Stimulated activated effector memory CD8-positive, alpha-beta T cell treated with anti-CD3 and anti-CD28 coated beads, Interleukin-12 subunit alpha, Interleukin-12 subunit beta, amount 100 ng/mL, for 72 hours (primary cell): ENCODE measurements around the gene PARP15.
"Not testable (repeated sequence)": the region's sequence is repeated elsewhere in the genome, so short reads cannot be mapped to it uniquely, and the experiment has no call there.

Experiments used
- ATAC-seq: fragments of 150-1000 bp; cut with Tn5 transposase; 2 replicates; pipeline ENCODE4 v1.10.0; 2021
- DNase-seq, 2 donors: peaks; one replicate each; pipeline ENCODE4 v3.0.0; 2021 to 2022; ENCODE audit warnings: low spot score in 2 of 2
- H3K27ac Mint-ChIP-seq: one replicate; pipeline ENCODE4 v1.8.0; 2022; ENCODE audit warnings: mild to moderate bottlenecking, mixed read lengths
- H3K36me3 Mint-ChIP-seq: one replicate; pipeline ENCODE4 v1.8.0; 2022; ENCODE audit warnings: mild to moderate bottlenecking, mixed read lengths
- H3K4me1 Mint-ChIP-seq: one replicate; pipeline ENCODE4 v1.8.0; 2022; ENCODE audit warnings: mixed read lengths
- H3K4me3 Mint-ChIP-seq: one replicate; pipeline ENCODE4 v1.8.0; 2022; ENCODE audit warnings: mild to moderate bottlenecking, mixed read lengths
- H3K9me3 Mint-ChIP-seq: one replicate; pipeline ENCODE4 v1.8.0; 2022; ENCODE audit warnings: mixed read lengths

PARP15 gene

DNA sequence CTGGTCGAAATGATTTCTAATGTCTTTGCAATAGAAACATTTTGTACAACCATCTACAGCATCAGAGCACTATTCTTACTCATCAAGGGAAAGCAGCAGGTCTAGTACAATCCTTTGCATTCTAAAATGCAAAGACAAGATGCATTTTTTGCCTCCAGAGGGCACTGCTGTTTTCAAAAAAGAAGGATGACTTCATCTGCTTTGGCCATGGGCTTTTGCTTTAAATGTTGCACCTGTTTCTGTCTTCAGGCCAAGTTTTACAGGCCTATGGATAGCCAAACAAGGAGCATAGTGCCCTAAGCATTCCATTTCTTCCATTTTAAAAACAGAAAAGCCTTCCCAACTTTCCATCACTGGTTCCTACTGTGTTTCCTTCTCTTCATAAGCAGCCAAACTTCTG is 16.8 kb upstream of the PARP15 start:
- peak; percentile 38 to 76 for DNase-seq
- Mint-ChIP-seq H3K4me3 (no peak overlapping the region), H3K36me3 (peaks cover 60% of the 10 kb centered on the region), H3K9me3 (no peaks in the 10 kb centered on the region), H3K27ac (peak overlapping the region; percentile 80), H3K4me1 (peaks cover 56% of the 10 kb centered on the region)
- peak; percentile 62 for ATAC-seq

DNA sequence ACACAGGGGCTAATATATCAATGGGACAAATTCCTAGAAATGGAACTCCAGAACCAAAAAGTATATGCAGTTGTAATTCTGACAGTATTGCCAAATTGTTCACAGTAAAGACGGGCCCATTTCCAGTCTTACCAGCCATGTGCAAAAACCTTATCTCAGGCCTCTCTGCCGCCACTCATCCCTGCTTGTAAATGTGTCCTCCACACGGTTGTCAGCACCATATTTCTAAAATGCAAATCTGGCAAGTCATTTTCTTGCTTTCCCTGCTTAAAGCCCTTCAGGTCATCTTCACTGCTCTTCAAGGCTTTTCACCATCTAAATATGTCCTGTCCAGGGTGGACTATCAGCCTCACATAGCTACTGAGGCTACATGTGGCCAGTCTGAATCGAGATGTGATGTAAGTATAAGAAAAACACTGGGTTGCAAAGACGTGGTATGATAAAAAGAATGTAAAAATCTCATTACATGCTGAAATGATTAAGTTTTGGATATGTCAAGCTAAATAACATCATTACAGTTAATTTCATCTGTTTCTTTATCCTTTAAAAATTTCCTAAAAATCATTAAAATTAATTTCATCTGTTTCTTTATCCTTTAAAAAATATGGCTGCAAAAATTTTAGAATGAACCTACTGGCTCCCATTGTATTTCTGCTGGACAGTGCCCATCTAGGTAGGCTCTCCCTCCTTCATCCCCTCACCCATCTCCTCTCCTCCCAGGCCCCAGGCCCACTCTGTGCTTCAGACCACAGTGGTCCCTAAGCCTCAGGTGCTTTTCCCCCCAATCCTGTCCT is 14.3 kb upstream of the PARP15 start:
- H3K36me3 Mint-ChIP-seq, result peaks cover 60% of the 10 kb centered on the region
- peak overlapping the region; percentile 83 for H3K4me3 Mint-ChIP-seq
- no peaks in the 10 kb centered on the region for H3K9me3 Mint-ChIP-seq
- peak overlapping the region; percentile 97 for H3K27ac Mint-ChIP-seq
- H3K4me1 Mint-ChIP-seq, result peaks cover 69% of the 10 kb centered on the region
- no peak for DNase-seq
- ATAC-seq, result no peak

DNA sequence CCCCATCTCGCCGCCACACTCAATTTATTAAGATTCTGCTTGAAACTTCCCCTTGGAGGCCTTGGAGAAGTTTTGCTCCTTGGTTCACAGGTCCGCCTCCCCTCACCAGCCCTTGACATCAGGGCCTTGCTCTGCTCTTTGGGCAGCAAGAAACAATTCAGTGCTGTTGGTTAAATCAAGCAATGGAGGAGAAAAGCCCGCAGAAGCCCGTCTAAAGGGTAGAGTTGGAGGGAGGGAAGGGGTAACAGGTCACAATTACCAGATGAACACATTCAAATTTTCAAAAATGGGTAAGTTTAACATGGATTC is 13.8 kb upstream of the PARP15 start:
- Mint-ChIP-seq H3K27ac (peak overlapping the region; percentile 97), H3K4me1 (peaks cover 75% of the 10 kb centered on the region), H3K36me3 (peaks cover 60% of the 10 kb centered on the region), H3K4me3 (peak overlapping the region; percentile 83), H3K9me3 (no peaks in the 10 kb centered on the region)
- ATAC-seq, result no peak
- no peak for DNase-seq

DNA sequence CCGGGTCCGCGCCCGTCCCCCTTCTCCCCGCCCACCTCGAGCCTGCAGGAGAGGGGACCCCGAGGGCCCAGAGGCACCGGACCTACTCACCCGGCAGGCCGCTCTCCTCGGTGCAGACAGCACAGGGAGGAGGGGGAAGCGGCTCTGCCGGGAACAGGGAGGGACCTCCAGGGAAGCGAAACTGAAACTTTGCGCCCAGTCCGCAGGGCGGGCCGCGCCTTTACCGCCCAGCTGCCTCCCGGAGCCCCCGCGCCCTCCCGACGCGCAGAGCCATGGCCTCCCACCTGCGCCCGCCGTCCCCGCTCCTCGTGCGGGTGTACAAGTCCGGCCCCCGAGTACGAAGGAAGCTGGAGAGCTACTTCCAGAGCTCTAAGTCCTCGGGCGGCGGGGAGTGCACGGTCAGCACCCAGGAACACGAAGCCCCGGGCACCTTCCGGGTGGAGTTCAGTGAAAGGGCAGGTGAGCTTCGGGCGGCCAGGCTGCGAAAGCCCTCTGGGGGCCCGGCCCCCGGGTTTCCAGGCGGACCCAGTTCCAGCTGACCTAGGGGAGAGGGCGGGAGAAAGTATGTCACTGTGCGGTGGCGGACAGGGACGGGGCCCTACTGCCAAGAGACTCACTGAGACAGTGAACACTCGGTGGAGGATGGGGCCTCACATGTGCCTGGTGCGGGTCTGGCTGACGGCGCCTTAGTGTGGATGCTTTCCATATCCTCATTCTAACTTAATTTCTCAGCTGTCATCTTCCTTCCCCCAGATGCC is 13.1 kb upstream of the PARP15 start, which contains the start of the genes DTX3L and PARP9:
Gene DTX3L, plus strand, starts transcription at position 184 of the 758 bp plus-strand sequence. Its CDS starts 89 bp downstream, at position 273.
Gene PARP9, minus strand, starts transcription at position 146 of the 758 bp plus-strand sequence. CDS start 4,680 bp downstream, outside the sequence.
- H3K4me1 Mint-ChIP-seq, result peaks cover 82% of the 10 kb centered on the region
- ATAC-seq (peak; percentile 91), DNase-seq (peak; percentile 62 to 90)
- peak within 1 kb of the TSS; percentile 97 for H3K27ac Mint-ChIP-seq
- peak within 1 kb of the TSS; percentile 83 for H3K4me3 Mint-ChIP-seq
- peaks cover 59% of the 10 kb centered on the region for H3K36me3 Mint-ChIP-seq
- H3K9me3 Mint-ChIP-seq, result no peaks in the 10 kb centered on the region

DNA sequence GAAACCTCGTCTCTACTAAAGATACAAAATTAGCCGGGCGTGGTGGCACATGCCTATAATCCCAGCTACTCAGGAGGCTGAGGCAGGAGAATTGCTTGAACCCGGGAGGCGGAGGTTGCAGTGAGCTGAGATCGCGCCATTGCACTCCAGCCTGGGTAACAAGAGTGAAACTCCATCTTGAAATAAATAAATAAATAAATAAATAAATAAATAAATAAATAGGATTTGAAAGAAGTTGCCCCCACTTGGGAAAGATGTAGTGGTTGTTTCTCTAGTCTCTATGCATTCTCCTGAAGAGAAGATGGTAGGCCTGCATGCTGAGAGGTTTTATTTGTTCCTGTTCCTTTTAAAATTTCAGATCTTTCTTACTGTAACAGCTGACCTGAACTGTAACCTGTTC is 9.3 kb upstream of the PARP15 start:
- Mint-ChIP-seq H3K27ac (peak overlapping the region; percentile 86), H3K36me3 (peaks cover 80% of the 10 kb centered on the region), H3K4me1 (peaks cover 59% of the 10 kb centered on the region)
- not testable (repeated sequence) for H3K9me3 Mint-ChIP-seq, DNase-seq, ATAC-seq, H3K4me3 Mint-ChIP-seq

DNA sequence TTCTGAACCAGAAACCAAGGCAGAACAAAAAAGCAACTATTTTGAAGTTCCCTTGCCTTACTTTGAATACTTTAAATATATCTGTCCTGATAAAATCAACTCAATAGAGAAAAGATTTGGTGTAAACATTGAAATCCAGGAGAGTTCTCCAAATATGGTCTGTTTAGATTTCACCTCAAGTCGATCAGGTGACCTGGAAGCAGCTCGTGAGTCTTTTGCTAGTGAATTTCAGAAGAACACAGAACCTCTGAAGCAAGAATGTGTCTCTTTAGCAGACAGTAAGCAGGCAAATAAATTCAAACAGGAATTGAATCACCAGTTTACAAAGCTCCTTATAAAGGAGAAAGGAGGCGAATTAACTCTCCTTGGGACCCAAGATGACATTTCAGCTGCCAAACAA is 8.7 kb upstream of the PARP15 start:
- no peak for ATAC-seq
- peaks cover 58% of the 10 kb centered on the region for H3K4me1 Mint-ChIP-seq
- no peak for DNase-seq
- peaks cover 86% of the 10 kb centered on the region for H3K36me3 Mint-ChIP-seq
- no peaks in the 10 kb centered on the region for H3K9me3 Mint-ChIP-seq
- H3K4me3 Mint-ChIP-seq, result no peak overlapping the region
- H3K27ac Mint-ChIP-seq, result peak overlapping the region; percentile 86

DNA sequence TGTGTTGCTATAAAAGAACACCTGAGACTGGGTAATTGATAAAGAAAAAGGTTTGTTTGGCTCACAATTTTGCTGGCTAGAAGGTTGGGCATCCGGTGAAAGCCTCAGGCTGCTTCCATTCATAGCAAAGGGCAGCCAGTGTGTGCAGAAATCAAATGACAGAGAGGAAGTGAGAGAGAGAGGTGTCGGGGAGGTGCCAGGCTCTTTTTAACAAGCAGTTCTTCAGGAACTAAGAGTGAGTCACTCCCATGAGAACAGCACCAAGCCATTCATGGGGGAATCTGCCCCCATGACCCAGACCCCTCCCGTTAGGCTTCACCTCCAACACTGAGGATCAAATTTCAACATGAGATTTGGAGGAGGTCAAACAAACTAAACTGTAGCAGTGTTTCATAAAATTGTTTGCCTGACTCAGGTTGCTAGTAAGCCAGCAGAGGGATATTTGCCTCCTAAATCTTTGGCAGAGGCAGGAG is 4.5 kb upstream of the PARP15 start:
- peak in 1 of 2 donors; percentile 58 for DNase-seq
- ATAC-seq, result peak; percentile 73
- no peaks in the 10 kb centered on the region for H3K9me3 Mint-ChIP-seq
- H3K4me3 Mint-ChIP-seq, result no peak overlapping the region
- H3K36me3 Mint-ChIP-seq, result peaks cover 66% of the 10 kb centered on the region
- peak overlapping the region; percentile 15 for H3K27ac Mint-ChIP-seq
- H3K4me1 Mint-ChIP-seq, result peaks cover 55% of the 10 kb centered on the region

DNA sequence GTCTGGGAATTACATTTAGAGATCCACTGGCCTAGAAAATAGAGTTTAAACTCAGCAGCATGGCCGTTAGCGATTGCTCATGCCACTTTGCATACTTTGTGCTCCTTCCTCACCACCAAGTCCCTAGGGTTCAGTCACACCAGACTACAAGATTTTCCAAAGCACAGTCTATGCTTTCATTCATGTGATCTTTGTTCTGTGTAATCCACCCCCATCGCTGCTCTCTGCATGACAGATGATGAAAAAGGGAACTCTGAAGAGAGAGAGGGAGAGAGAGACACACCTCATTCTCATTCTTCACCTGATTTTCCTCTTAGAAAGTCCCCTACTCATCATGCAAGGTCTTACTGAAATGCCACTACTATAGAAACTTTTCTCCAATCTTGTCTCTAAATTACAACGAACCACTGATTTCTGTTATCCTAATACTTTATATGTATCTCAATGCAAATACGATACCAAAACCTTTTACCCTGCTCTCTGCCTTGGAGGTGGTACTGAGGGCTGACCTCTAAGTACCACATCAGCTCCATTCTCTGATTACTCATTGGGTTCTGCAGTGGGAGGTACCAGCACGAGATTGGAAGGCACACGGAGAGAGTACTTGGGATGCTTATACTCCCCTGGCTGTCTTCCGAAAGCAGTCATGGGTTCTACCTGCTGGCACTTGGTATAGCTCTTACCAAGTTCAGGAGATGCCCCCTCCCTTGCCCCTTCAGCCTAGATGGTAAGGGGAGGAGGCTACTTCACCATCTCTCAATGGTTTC is 1.1 kb upstream of the PARP15 start:
- DNase-seq (no peak), ATAC-seq (peak; percentile 84)
- Mint-ChIP-seq H3K4me3 (peak overlapping the region; percentile 92), H3K36me3 (peaks cover 38% of the 10 kb centered on the region), H3K4me1 (peaks cover 44% of the 10 kb centered on the region), H3K27ac (peak overlapping the region; percentile 98), H3K9me3 (peaks cover 2% of the 10 kb centered on the region)

DNA sequence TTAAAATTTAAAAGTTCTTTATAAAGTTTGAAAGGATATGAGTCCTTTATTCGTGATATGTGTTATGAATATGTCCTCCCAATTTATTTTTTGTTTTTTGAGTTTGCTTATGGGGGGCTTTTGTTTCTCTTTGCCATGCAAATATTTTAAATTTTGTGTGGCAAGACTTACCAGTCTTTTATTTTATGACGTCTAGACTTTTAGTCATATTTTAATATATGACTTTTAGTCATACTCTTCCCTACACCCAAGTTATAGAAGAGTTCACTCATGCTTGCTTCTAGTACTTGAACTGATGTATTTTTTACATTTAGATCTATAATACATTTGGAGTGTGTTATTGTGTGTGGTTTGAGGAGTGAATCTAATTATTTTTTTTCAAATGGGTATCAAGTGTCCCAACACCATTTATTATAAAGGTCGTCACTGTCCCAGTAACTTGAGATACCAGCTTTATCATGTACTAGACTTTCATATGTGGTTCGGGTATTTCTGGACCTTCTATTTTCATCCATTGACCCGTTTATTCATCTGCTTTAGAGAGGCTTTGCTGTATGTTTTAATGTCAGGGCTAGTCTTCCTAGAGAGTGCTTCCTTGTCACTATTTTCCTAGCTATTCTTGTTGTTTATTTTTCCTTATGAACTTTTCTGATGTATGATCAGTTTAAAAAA is 755 bp downstream of the PARP15 start:
- Mint-ChIP-seq H3K9me3 (peaks cover 13% of the 10 kb centered on the region), H3K27ac (peak overlapping the region; percentile 98)

DNA sequence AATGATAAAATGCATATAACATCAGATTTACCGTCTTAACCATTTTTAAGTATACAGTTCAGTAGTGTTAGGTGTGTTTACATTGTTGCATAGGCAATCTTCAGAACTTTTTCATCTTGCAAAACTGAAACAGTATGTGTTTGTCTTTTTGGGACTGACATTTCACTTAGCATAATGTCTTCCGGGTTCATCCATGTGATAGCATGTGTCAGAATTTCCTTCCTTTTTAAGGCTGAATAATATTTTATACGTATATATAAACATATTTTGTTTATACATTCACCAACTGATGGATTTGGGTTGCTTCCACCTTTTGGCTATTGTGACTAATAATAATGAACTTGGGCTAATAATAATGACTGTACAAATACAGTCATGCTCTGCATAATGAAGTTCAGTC is 3.0 kb downstream of the PARP15 start:
- peaks cover 37% of the 10 kb centered on the region for H3K4me1 Mint-ChIP-seq
- no peak overlapping the region for H3K4me3 Mint-ChIP-seq
- ATAC-seq (no peak), DNase-seq (no peak)
- H3K27ac Mint-ChIP-seq, result no peak overlapping the region
- peaks cover 16% of the 10 kb centered on the region for H3K9me3 Mint-ChIP-seq
- peaks cover 22% of the 10 kb centered on the region for H3K36me3 Mint-ChIP-seq

More for the DNA sequence above, 755 bp downstream of the PARP15 start:
- peaks cover 30% of the 10 kb centered on the region for H3K36me3 Mint-ChIP-seq
- peaks cover 40% of the 10 kb centered on the region for H3K4me1 Mint-ChIP-seq
- H3K4me3 Mint-ChIP-seq, result peak overlapping the region; percentile 92
- ATAC-seq (peak; percentile 54), DNase-seq (no peak)

DNA sequence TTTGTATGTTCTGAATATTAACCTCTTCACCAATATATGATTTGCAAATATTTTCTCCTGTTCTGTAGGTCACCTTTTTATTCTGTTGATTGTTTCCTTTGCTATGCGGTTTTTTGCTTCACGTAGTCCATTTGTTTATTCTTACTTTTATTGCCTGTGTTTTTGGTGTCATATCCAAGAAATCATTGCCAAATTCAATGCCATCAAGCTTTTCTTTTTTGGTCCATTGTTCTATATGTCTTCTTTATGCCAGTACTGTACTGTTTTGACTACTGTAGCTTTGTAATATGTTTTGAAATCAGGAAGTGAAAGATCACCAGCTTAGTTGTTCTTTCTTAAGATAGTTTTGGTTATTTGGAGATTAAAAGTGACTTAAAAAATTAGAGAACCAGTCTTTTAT is 4.2 kb downstream of the PARP15 start:
- H3K9me3 Mint-ChIP-seq, result peaks cover 16% of the 10 kb centered on the region
- ATAC-seq, result no peak
- peaks cover 34% of the 10 kb centered on the region for H3K4me1 Mint-ChIP-seq
- no peak overlapping the region for H3K4me3 Mint-ChIP-seq
- H3K36me3 Mint-ChIP-seq, result peaks cover 13% of the 10 kb centered on the region
- DNase-seq, result no peak
- no peak overlapping the region for H3K27ac Mint-ChIP-seq

DNA sequence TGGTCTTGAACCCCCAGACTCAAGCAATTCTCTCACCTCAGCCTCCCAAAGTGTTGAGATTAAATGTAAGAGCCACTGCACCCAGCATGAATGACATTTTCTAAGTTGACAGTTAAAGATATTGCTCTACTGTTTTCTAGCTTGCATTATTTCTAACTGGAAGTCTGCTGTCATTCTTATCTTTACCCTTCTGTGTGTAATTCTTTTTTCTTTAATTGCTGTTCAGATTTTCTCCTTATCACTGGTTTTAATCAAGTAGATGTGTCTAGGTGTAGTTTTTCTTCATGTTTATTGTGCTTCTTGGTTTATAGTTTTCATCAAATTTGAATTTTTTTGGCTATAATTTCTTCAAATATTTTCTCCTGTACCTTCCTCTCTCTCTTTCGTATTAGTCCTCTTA is 4.9 kb downstream of the PARP15 start:
- DNase-seq (no peak), ATAC-seq (no peak)
- Mint-ChIP-seq H3K36me3 (peaks cover 13% of the 10 kb centered on the region), H3K9me3 (peaks cover 16% of the 10 kb centered on the region), H3K4me1 (peaks cover 32% of the 10 kb centered on the region), H3K27ac (no peak overlapping the region), H3K4me3 (no peak overlapping the region)

DNA sequence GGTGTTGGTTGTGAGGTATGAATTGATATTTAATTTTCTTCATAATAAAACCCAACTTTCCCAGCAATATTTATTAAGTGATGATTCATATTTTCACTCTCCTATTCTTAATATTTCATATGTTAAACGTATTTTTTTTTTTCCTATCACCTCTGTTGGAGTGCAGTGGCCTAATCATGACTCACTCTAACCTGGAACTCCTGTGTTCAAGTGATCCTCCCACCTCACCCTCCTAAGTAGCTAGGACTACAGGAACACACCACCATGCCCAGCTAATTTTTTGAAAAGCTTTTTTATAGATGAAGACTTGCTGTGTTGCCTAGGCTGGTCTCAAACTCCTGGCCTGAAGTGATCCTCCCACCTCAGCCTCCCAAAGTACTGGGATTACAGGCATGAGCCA is 8.6 kb downstream of the PARP15 start:
- peaks cover 16% of the 10 kb centered on the region for H3K9me3 Mint-ChIP-seq
- H3K27ac Mint-ChIP-seq, result no peak overlapping the region
- H3K36me3 Mint-ChIP-seq, result peaks cover 13% of the 10 kb centered on the region
- ATAC-seq (no peak), DNase-seq (no peak)
- peaks cover 31% of the 10 kb centered on the region for H3K4me1 Mint-ChIP-seq
- H3K4me3 Mint-ChIP-seq, result no peak overlapping the region

DNA sequence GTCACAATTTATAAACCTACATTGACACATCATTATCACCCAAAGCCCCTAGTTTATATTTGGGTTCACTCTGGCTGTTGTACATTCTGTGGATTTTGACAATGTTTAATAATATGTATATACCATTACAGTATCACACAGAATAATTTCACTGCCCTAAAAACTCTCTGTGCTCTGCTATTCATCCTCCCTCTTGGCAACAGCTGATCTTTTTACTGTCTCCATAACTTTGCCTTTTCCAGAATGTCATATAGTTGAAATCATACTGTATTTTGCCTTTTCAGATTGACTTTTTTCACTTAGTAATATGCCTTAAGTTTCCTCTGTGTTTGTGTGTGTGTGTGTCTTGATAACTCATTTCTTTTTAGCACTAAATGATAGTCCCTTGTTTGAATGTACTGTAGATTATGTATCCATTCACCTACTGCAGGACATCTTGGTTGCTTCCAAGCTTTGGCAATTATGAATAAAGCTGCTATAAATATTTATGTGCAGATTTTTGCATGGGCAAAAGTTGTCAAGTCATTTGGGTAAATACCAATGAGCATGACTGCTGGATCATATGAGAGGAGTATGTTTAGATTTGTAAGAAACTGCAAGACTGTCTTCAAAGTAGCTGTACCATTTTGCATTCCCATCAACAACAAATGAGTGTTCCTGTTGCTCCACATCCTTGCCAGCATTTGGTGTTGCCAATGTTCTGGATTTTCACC is 9.5 kb downstream of the PARP15 start:
- Mint-ChIP-seq H3K36me3 (peaks cover 13% of the 10 kb centered on the region), H3K4me1 (peaks cover 26% of the 10 kb centered on the region), H3K9me3 (peaks cover 9% of the 10 kb centered on the region), H3K27ac (peak overlapping the region; percentile 27), H3K4me3 (no peak overlapping the region)
- DNase-seq, result no peak
- no peak for ATAC-seq
